ENCODE results near the gene DEXI. TPM values are rescaled to one million over a fixed set of nuclear protein-coding genes. Genes with fewer than 3 reads are reported as not detected.
A peak's percentile ranks its signal among the peaks of the same experiment; 100 is the strongest.

Gene DEXI
- total and polyA plus RNA-seq, 9 of the 15 experiments (the other 6 are each of a cell fraction or from before 2014, with no cell fraction given), result 2.9 to 40.1 (median 22.0) TPM

DNA sequence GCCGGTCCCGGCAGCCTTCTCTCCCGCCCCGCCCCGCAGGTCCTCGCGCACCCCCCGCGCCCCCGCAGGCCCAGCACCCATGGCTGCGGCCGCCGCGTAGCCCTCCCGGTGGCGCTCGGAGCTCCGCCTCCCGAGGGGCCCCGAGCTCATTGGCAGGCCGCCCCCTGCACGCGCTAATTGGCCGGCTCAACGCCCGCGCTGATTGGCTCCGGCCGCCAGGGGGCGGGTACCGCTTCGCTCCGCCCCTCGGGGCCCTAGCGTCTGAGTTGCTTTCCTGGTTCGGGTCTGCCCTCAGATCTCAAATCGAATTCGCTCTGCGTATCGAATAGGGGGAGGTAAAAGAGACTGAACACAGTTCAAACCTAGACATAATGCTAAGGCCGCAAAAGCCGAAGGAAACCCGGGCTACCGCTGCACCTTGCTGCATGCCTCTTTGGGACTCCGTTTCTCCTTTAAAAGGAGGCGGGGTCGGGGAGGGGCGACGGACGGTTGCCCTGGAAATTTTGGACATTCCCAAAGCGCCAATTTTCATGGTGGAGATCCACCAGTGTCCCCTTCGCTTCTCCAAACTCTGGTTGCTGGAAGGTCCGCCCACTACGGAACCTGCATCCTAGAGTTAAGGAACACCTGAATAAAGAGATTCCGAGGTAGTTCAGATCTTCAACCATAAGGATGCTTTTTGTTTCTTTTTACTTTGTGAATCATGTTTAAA lies at the start of gene DEXI (continued):
- TF ChIP-seq, protein P1, sequence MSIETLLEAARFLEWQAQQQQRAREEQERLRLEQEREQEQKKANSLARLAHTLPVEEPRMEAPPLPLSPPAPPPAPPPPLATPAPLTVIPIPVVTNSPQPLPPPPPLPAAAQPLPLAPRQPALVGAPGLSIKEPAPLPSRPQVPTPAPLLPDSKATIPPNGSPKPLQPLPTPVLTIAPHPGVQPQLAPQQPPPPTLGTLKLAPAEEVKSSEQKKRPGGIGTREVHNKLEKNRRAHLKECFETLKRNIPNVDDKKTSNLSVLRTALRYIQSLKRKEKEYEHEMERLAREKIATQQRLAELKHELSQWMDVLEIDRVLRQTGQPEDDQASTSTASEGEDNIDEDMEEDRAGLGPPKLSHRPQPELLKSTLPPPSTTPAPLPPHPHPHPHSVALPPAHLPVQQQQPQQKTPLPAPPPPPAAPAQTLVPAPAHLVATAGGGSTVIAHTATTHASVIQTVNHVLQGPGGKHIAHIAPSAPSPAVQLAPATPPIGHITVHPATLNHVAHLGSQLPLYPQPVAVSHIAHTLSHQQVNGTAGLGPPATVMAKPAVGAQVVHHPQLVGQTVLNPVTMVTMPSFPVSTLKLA (conservative IDR thresholded peaks at IDR 0.05), result peak in 1 of 2 experiments; percentile 62; a peak in 2 of 4 replicates
- TF ChIP-seq RCOR1 (IDR thresholded peaks at IDR 0.05; ENCODE audit: borderline replicate concordance in 1 of 2, low read depth in 2 of 2, low read length in 2 of 2), result no peak
- TF ChIP-seq, protein P2, sequence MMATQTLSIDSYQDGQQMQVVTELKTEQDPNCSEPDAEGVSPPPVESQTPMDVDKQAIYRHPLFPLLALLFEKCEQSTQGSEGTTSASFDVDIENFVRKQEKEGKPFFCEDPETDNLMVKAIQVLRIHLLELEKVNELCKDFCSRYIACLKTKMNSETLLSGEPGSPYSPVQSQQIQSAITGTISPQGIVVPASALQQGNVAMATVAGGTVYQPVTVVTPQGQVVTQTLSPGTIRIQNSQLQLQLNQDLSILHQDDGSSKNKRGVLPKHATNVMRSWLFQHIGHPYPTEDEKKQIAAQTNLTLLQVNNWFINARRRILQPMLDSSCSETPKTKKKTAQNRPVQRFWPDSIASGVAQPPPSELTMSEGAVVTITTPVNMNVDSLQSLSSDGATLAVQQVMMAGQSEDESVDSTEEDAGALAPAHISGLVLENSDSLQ (IDR thresholded peaks at IDR 0.05), result peak; percentile 57
- TF ChIP-seq ZNF551 (CRISPR knock-in tag; IDR thresholded peaks at IDR 0.05), result no peak
- no peak for TF ChIP-seq SNIP1 (IDR thresholded peaks at IDR 0.05; ENCODE audit: low read depth)
- TF ChIP-seq, protein P3, sequence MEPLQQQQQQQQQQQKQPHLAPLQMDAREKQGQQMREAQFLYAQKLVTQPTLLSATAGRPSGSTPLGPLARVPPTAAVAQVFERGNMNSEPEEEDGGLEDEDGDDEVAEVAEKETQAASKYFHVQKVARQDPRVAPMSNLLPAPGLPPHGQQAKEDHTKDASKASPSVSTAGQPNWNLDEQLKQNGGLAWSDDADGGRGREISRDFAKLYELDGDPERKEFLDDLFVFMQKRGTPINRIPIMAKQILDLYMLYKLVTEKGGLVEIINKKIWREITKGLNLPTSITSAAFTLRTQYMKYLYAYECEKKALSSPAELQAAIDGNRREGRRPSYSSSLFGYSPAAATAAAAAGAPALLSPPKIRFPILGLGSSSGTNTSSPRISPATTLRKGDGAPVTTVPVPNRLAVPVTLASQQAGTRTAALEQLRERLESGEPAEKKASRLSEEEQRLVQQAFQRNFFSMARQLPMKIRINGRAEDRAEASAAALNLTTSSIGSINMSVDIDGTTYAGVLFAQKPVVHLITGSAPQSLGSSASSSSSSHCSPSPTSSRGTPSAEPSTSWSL (CRISPR knock-in tag; IDR thresholded peaks at IDR 0.05; ENCODE audit: borderline replicate concordance), result no peak
- peak; percentile 53; the same call in 1 of the 2 replicates for TF ChIP-seq CREM (IDR thresholded peaks at IDR 0.05; ENCODE audit: low read depth)
- no peak for TF ChIP-seq ZNF644 (tag; IDR thresholded peaks at IDR 0.05; ENCODE audit: low read depth)
- TF ChIP-seq ZBTB7A (IDR thresholded peaks at IDR 0.05; ENCODE audit: borderline replicate concordance, control insufficient read depth, low read depth, low read length), result peak; percentile 66; the same call in 1 of the 2 replicates
- TF ChIP-seq ZNF140 (CRISPR knock-in tag; IDR thresholded peaks at IDR 0.05), result no peak
- TF ChIP-seq MXI1 (IDR thresholded peaks at IDR 0.05; ENCODE audit: low read depth, low read length), result no peak
- no peak for TF ChIP-seq SRSF3 (IDR thresholded peaks at IDR 0.05; ENCODE audit: insufficient read depth, low read length)
- TF ChIP-seq, protein P4, sequence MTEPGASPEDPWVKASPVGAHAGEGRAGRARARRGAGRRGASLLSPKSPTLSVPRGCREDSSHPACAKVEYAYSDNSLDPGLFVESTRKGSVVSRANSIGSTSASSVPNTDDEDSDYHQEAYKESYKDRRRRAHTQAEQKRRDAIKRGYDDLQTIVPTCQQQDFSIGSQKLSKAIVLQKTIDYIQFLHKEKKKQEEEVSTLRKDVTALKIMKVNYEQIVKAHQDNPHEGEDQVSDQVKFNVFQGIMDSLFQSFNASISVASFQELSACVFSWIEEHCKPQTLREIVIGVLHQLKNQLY (CRISPR knock-in tag; conservative IDR thresholded peaks at IDR 0.05), result no peak
- no peak for TF ChIP-seq POLR2H (tag; IDR thresholded peaks at IDR 0.05; ENCODE audit: low read depth)
- TF ChIP-seq ZNF764 (CRISPR knock-in tag; IDR thresholded peaks at IDR 0.05; ENCODE audit: low read depth), result peak; percentile 62
- peak; percentile 47 for TF ChIP-seq TAF1 (IDR thresholded peaks at IDR 0.05; ENCODE audit: control insufficient read depth, extremely low read depth, insufficient read depth, low read length, severe bottlenecking)
- TF ChIP-seq ZNF311 (CRISPR knock-in tag; IDR thresholded peaks at IDR 0.05), result no peak
- TF ChIP-seq ATF1 (CRISPR knock-in tag; IDR thresholded peaks at IDR 0.05), result no peak
- 0 out of 2 replicates have a peak, but pooled peaks have one; percentile 18 for TF ChIP-seq ATF1 (tag; IDR thresholded peaks at IDR 0.05)
- no peak for TF ChIP-seq ZNF24 (IDR thresholded peaks at IDR 0.05)
- no peak for TF ChIP-seq JUN (IDR thresholded peaks at IDR 0.05; ENCODE audit: borderline replicate concordance, low read depth, low read length)
- no peak for TF ChIP-seq JUN (CRISPR knock-in tag; IDR thresholded peaks at IDR 0.05; ENCODE audit: borderline replicate concordance)
- no peak for TF ChIP-seq TFAM (CRISPR knock-in tag; conservative IDR thresholded peaks at IDR 0.05)
- TF ChIP-seq RFX1 (IDR thresholded peaks at IDR 0.05), result peak; percentile 61; the same call in 1 of the 2 replicates

Measured in K562 (cell line).